Measurements from ENCODE around the gene HPCAL1.

DNA sequence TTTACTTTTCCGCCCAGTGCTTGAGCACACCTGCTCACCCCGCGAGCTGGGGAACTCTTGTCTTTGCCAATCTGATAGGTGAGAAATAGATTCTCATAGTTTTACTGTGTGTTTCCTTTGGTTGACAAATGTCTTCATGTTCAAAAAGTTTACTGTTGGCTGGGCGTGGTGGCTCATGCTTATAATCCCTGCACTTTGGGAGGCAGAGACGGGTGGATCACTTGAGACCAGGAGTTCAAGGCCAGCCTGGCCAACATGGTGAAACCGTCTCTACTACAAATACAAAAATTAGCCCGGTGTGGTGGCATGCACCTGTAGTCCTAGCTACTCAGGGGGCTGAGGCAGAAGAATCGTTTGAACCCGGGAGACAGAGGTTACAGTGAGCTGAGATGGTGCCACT is 135.1 kb downstream of the HPCAL1 start:
- TF ChIP-seq POLR2A (IDR thresholded peaks at IDR 0.05) (no peak), CTCF (IDR thresholded peaks at IDR 0.05) (no peak)

Data from adrenal gland (tissue), 5 donors.